ENCODE measurements around the gene ROBO2. TPM values are rescaled to one million over a fixed set of nuclear protein-coding genes. Genes with fewer than 3 reads are reported as not detected.

ROBO2 gene
- total RNA-seq, 2 donors from 2014 or later: 0.74 to 0.88 TPM

DNA sequence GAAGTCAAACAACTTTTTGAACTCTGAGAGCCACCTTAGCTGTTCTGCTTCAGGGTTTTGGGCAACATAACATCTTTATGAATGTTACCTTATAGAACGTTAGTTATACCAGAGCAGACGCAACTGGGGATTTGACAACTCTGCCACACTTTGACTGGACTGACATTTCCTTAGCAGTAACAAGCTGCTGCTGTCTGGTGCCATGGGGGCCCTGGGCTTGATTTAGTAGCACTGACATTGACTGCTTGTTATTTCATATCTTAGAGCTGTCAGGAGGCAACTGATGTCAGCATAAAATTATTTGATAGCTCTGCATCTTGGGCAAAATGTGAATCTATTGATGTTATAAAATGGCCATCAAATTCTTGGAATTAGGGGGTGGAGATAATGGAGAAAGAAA, 285.4 kb downstream of the ROBO2 start:
- TF ChIP-seq, protein P1, sequence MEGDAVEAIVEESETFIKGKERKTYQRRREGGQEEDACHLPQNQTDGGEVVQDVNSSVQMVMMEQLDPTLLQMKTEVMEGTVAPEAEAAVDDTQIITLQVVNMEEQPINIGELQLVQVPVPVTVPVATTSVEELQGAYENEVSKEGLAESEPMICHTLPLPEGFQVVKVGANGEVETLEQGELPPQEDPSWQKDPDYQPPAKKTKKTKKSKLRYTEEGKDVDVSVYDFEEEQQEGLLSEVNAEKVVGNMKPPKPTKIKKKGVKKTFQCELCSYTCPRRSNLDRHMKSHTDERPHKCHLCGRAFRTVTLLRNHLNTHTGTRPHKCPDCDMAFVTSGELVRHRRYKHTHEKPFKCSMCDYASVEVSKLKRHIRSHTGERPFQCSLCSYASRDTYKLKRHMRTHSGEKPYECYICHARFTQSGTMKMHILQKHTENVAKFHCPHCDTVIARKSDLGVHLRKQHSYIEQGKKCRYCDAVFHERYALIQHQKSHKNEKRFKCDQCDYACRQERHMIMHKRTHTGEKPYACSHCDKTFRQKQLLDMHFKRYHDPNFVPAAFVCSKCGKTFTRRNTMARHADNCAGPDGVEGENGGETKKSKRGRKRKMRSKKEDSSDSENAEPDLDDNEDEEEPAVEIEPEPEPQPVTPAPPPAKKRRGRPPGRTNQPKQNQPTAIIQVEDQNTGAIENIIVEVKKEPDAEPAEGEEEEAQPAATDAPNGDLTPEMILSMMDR (IDR thresholded peaks at IDR 0.05): no peak
- Histone ChIP-seq H3K9ac (ENCODE audit: low read depth in 2 of 2, low read length in 2 of 2) (no peak overlapping the region), H3K27ac (no peak overlapping the region), H3K36me3 (no peaks in the 10 kb centered on the region), H3K4me1 (no peaks in the 10 kb centered on the region), H3K4me3 (no peak overlapping the region), H3K27me3 (no peaks in the 10 kb centered on the region), H3K9me3 (no peaks in the 10 kb centered on the region)
- intact Hi-C loops (cut with DNase I): no loop called here
- no peak for DNase-seq

DNA sequence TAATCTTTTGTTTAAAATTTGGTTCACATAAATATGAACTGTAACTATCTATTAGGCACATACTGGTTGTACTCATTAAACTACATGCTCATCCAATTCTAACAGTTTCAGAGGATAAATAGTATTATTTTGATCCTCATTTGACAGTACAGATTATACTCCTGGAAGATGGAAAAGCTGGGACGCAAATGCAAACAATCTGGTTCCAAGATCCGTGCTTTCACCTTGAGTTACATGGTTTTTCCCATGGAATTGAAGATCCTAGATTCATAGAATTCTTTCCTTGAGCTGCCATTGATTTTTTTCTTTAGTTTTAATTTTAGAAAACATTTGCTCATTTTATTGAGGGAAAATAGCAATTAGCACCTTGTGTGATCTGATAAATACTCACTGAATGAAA, 285.8 kb downstream of the ROBO2 start:
- Histone ChIP-seq H3K9ac (ENCODE audit: low read depth in 2 of 2, low read length in 2 of 2) (no peak overlapping the region), H3K4me1 (no peaks in the 10 kb centered on the region), H3K27ac (no peak overlapping the region), H3K4me3 (no peak overlapping the region), H3K27me3 (no peaks in the 10 kb centered on the region), H3K36me3 (no peaks in the 10 kb centered on the region), H3K9me3 (no peaks in the 10 kb centered on the region)
- TF ChIP-seq, protein P1 (IDR thresholded peaks at IDR 0.05): no peak
- intact Hi-C loops (cut with DNase I): no loop called here
- DNase-seq: no peak

DNA sequence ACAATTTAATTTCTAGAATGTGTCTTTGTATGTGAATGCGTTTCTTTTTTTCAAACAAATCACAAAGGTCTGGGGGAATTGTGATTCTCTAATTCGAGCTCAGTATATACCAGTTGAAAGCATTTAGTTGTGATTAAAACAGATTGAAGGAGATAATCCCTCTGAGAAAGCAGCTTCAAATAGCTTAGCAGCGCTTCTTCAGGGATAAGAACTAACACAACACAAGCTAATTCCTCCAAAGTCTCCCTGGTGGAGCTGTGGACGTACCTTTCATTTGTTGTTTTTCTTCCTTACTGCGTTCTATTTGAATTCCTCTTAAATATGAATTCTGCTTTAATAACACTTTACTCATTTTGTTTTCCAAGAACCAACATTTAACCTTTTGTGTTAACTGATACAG, 286.7 kb downstream of the ROBO2 start:
- H3K36me3 ChIP-seq: no peaks in the 10 kb centered on the region
- no peak overlapping the region for H3K4me3 ChIP-seq
- intact Hi-C loops (cut with DNase I): no loop called here
- H3K27me3 ChIP-seq: no peaks in the 10 kb centered on the region
- H3K9ac ChIP-seq (ENCODE audit: low read depth in 2 of 2, low read length in 2 of 2): no peak overlapping the region
- no peaks in the 10 kb centered on the region for H3K9me3 ChIP-seq
- no peaks in the 10 kb centered on the region for H3K4me1 ChIP-seq
- H3K27ac ChIP-seq: no peak overlapping the region
- DNase-seq: no peak
- TF ChIP-seq, protein P1 (IDR thresholded peaks at IDR 0.05): no peak

DNA sequence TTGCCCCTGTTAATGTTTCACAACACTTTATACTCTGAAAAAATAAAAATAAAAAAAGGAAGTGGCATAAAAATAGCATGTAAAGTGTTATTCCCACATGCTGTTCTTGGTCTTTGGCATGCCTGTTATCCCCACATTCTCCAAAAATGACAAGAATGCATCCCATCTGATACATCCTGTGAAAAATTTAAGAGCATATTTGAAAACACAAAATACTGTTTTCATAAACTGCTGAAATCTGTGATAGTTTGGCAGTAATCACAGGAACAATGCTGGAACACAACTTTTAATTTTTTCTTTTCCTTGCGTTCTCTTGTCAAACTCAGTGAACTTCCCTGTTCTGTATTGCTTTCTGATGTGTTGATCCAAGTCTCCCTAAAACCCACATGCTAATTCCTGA, 288.8 kb downstream of the ROBO2 start:
- Histone ChIP-seq H3K27me3 (no peaks in the 10 kb centered on the region), H3K9me3 (no peaks in the 10 kb centered on the region), H3K27ac (no peak overlapping the region), H3K9ac (ENCODE audit: low read depth in 2 of 2, low read length in 2 of 2) (no peak overlapping the region), H3K4me1 (no peaks in the 10 kb centered on the region), H3K36me3 (no peaks in the 10 kb centered on the region), H3K4me3 (no peak overlapping the region)
- intact Hi-C loops (cut with DNase I): no loop called here
- no peak for DNase-seq
- TF ChIP-seq, protein P1 (IDR thresholded peaks at IDR 0.05): no peak

DNA sequence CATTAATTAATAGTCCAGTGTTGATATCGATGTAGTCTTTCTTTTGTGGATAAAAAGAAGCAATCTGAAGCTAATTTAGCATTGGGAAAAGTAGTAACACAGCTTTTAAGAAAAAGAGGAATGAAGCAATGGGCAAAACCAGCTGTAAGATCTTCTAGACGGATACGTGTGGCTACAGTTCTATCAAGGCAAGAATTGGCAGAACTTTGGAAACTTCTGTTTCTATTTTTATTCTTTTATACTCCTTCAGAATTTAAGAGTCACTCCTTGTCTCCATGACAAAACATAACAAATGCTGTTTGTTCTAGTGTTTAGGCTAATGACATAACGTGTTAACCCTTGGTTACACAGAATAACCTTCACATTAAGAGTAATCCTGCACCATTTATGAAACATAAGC, 289.2 kb downstream of the ROBO2 start:
- Histone ChIP-seq H3K9me3 (no peaks in the 10 kb centered on the region), H3K4me3 (no peak overlapping the region), H3K4me1 (no peaks in the 10 kb centered on the region), H3K27me3 (no peaks in the 10 kb centered on the region), H3K9ac (ENCODE audit: low read depth in 2 of 2, low read length in 2 of 2) (no peak overlapping the region), H3K36me3 (no peaks in the 10 kb centered on the region), H3K27ac (no peak overlapping the region)
- no peak for DNase-seq
- TF ChIP-seq, protein P1 (IDR thresholded peaks at IDR 0.05): no peak
- intact Hi-C loops (cut with DNase I): no loop called here

DNA sequence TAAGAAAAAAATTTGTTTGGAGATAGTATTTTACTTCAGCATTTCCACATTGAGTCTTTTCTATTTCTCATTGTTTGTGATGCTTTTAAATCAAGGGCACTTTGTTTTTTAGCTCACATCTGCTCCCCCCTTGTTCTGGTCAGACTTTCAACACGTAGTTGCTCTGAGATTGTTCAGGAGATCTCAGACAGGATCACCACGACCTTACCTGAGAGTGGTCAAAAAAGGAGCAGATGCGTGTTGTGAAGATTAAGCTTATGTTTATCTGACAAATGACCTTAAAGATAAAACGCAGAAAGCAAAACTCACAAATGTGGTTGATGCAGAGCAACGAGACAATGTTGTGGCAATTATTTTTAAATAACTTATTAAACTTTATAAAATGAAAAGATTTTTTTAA, 298.3 kb downstream of the ROBO2 start:
- H3K27me3 ChIP-seq: no peaks in the 10 kb centered on the region
- no peak overlapping the region for H3K4me3 ChIP-seq
- TF ChIP-seq, protein P1 (IDR thresholded peaks at IDR 0.05): no peak
- H3K4me1 ChIP-seq: no peaks in the 10 kb centered on the region
- H3K9me3 ChIP-seq: no peaks in the 10 kb centered on the region
- H3K9ac ChIP-seq (ENCODE audit: low read depth in 2 of 2, low read length in 2 of 2): no peak overlapping the region
- H3K36me3 ChIP-seq: no peaks in the 10 kb centered on the region
- intact Hi-C loops (cut with DNase I): no loop called here
- no peak for DNase-seq
- H3K27ac ChIP-seq: no peak overlapping the region
